ENCODE measurements around the gene IRF6. TPM values are rescaled to one million over a fixed set of nuclear protein-coding genes. Genes with fewer than 3 reads are reported as not detected.

IRF6 gene
- total RNA-seq, 2 experiments from 2014 or later, result 1.2 TPM

DNA sequence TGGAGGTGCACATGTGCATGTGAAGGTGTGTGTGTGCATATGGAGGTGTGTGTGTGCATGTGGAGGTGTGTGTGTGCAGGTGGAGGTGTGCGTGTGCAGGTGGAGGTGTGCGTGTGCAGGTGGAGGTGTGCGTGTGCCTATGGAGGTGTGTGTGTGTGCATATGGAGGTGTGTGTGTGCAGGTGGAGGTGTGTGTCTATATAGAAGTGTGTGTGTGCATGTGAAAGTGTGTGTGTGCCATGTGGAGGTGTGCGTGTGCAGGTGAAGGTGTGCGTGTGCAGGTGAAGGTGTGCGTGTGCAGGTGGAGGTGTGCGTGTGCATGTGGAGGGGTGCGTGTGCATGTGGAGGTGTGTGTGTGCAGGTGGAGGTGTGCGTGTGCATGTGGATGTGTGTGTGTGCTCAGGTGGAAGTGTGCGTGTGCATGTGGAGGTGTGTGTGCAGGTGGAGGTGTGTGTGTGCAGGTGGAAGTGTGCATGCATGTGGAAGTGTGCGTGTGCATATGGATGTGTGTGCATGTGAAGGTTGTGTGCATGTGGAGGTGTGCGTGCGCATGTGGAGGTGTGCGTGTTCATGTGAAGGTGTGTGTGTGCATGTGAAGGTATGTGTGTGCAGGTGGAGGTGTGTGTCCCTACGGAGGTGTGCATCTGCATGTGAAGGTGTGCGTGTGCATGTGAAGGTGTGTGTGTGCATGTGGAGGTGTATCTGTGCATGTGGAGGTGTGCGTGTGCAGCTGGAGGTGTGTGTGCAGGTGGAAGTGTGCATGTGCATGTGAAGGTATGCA is 35.1 kb downstream of the IRF6 start:
- peaks cover 43% of the 10 kb centered on the region for H3K4me1 Mint-ChIP-seq (ENCODE audit: low read depth)
- POLR2A ChIA-PET, result interaction anchor here (0.6 to 7.5 kb wide), 8 partner anchors 9 to 845 kb away, joined by 3 to 242 read pairs (median 4); partner anchors contain the start of genes C1orf74, CAMK1G and TRAF3IP3
- ATAC-seq, result no peak

DNA sequence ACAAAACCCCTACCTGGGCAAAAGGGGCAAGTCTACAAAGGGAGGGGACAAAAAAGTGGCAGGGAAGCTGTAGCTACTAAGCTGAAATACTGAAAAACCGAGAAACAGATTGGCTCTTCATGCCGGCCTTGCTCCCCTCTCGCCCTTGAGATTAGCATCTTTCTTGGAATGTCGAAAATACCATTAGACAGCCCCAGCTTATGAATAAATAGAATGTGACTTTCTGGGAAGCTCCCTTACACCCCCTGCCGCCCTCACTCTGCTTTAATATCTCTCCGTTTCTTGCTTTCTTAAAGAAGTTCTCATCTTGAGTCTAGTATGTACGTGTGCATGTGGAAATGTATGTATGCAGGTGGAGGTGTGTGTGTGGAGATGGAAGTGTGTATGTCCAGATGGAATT is 36.0 kb downstream of the IRF6 start:
- Mint-ChIP-seq H3K9me3 (no peaks in the 10 kb centered on the region), H3K27me3 (no peaks in the 10 kb centered on the region), H3K27ac (no peak overlapping the region), H3K36me3 (ENCODE audit: low read depth) (peaks cover 37% of the 10 kb centered on the region), H3K4me3 (no peak overlapping the region), H3K4me1 (ENCODE audit: low read depth) (peaks cover 43% of the 10 kb centered on the region)
- TF ChIP-seq, protein P1, sequence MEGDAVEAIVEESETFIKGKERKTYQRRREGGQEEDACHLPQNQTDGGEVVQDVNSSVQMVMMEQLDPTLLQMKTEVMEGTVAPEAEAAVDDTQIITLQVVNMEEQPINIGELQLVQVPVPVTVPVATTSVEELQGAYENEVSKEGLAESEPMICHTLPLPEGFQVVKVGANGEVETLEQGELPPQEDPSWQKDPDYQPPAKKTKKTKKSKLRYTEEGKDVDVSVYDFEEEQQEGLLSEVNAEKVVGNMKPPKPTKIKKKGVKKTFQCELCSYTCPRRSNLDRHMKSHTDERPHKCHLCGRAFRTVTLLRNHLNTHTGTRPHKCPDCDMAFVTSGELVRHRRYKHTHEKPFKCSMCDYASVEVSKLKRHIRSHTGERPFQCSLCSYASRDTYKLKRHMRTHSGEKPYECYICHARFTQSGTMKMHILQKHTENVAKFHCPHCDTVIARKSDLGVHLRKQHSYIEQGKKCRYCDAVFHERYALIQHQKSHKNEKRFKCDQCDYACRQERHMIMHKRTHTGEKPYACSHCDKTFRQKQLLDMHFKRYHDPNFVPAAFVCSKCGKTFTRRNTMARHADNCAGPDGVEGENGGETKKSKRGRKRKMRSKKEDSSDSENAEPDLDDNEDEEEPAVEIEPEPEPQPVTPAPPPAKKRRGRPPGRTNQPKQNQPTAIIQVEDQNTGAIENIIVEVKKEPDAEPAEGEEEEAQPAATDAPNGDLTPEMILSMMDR (IDR thresholded peaks at IDR 0.05), result no peak
- CTCF ChIA-PET, result interaction anchor here (1.0 to 5.4 kb wide), 9 partner anchors 8 to 194 kb away, joined by 3 to 105 read pairs (median 4); partner anchors contain the start of genes C1orf74, TRAF3IP3 and UTP25
- no peak for ATAC-seq
- peak; percentile 36 for DNase-seq
- POLR2A ChIA-PET, result interaction anchor here (0.6 to 7.5 kb wide), 13 partner anchors 9 to 844 kb away, joined by 3 to 242 read pairs (median 3); partner anchors contain the start of genes C1orf74, TRAF3IP3 and UTP25
- intact Hi-C loops (cut with micrococcal nuclease), result loop anchor here (5.0 kb wide), 1 partner anchor 57 kb away; the partner anchor contains the start of gene UTP25

More for the DNA sequence above, 35.1 kb downstream of the IRF6 start:
- CTCF ChIA-PET, result interaction anchor here (1.2 to 5.4 kb wide), 5 partner anchors 7 to 78 kb away, joined by 3 to 105 read pairs (median 27); partner anchors contain the start of gene TRAF3IP3
- Mint-ChIP-seq H3K27me3 (no peaks in the 10 kb centered on the region), H3K4me3 (no peak overlapping the region), H3K27ac (no peak overlapping the region), H3K9me3 (no peaks in the 10 kb centered on the region), H3K36me3 (ENCODE audit: low read depth) (peaks cover 38% of the 10 kb centered on the region)
- TF ChIP-seq, protein P1 (IDR thresholded peaks at IDR 0.05), result no peak
- intact Hi-C loops (cut with micrococcal nuclease), result no loop called here
- no peak for DNase-seq

DNA sequence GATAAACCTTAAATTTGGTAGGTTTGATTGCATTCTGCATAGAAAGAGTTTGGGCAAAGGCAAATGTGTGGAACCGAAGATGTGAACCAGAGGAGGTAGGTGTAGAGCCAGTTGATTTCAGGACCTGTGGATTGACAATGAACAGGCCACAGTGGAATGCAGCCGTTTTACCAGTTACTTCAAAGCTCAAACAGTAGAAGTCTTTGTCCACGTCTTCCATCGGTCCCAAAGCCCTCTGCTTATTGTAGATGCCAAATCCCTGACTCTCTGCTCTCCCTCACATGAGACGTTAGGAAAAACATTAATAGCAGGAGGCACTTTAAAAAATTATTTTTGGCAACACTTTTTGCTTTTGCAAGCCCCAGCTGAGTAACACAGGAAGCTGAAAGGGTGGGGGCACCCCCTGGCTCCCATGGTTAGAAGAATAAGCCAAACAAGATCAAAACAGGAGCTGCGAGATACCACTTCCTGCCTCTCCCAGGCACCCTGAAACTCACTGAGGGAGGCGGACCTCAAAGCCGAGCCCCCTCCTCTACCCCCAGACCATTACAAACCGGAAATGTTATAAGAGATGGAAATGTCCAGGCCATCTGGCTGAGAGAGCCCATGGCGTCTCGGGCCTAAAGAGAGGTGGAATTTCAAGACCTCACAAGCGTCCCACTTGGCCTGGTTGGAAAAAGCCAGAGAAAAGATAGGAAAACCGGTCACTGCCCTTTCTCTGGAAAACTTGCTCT is 36.6 kb downstream of the IRF6 start:
- no peak overlapping the region for H3K27ac Mint-ChIP-seq
- peaks cover 33% of the 10 kb centered on the region for H3K36me3 Mint-ChIP-seq (ENCODE audit: low read depth)

DNA sequence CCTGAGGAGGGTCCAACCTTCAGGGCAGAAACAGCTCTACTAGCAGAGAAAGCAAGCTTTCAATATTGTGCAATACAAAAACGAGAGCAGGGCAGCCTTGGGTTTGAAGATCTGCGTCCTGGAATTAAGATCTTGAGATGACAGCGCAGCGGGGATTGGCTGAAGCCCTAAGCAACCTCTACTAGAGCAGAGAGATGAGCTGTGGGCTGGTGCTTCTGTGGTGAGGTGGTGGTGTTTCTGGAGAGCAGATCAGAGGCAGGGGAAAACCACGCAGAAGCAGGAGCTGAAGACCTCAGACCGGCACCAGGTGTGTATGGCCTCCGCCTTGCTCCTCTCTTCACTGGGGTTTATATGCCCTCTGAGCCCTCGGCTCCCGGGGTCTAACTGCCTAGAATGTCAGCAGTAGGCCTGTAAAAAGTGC is 37.6 kb downstream of the IRF6 start:
- intact Hi-C loops (cut with micrococcal nuclease), result loop anchor here (1.0 to 5.0 kb wide), 3 partner anchors 12 to 59 kb away; partner anchors contain the start of genes C1orf74, TRAF3IP3 and UTP25
- ATAC-seq, result peak; percentile 78
- H3K4me3 Mint-ChIP-seq, result no peak overlapping the region
- CTCF ChIA-PET, result interaction anchor here (0.7 to 5.4 kb wide), 10 partner anchors 12 to 192 kb away, joined by 3 to 105 read pairs (median 5); partner anchors contain the start of genes C1orf74, TRAF3IP3 and UTP25
- peak; percentile 98 for DNase-seq
- H3K4me1 Mint-ChIP-seq (ENCODE audit: low read depth), result peaks cover 42% of the 10 kb centered on the region
- H3K36me3 Mint-ChIP-seq (ENCODE audit: low read depth), result peaks cover 35% of the 10 kb centered on the region
- no peaks in the 10 kb centered on the region for H3K27me3 Mint-ChIP-seq
- POLR2A ChIA-PET, result interaction anchor here (3.0 to 7.5 kb wide), 4 partner anchors 11 to 59 kb away, joined by 16 to 242 read pairs (median 42); partner anchors contain the start of genes C1orf74, TRAF3IP3 and UTP25
- TF ChIP-seq, protein P1 (IDR thresholded peaks at IDR 0.05), result no peak
- peaks cover 2% of the 10 kb centered on the region for H3K9me3 Mint-ChIP-seq
- H3K27ac Mint-ChIP-seq, result no peak overlapping the region

More for the DNA sequence above, 36.6 kb downstream of the IRF6 start:
- Mint-ChIP-seq H3K4me1 (ENCODE audit: low read depth) (peaks cover 39% of the 10 kb centered on the region), H3K4me3 (no peak overlapping the region), H3K9me3 (no peaks in the 10 kb centered on the region), H3K27me3 (no peaks in the 10 kb centered on the region)
- intact Hi-C loops (cut with micrococcal nuclease), result loop anchor here (5.0 kb wide), 1 partner anchor 58 kb away; the partner anchor contains the start of gene UTP25
- TF ChIP-seq, protein P1 (IDR thresholded peaks at IDR 0.05), result no peak
- POLR2A ChIA-PET, result interaction anchor here (0.6 to 7.5 kb wide), 13 partner anchors 10 to 72 kb away, joined by 3 to 242 read pairs (median 3); partner anchors contain the start of genes C1orf74, TRAF3IP3 and UTP25
- CTCF ChIA-PET, result interaction anchor here (1.0 to 5.4 kb wide), 11 partner anchors 9 to 193 kb away, joined by 3 to 105 read pairs (median 4); partner anchors contain the start of genes C1orf74, TRAF3IP3 and UTP25
- peak; percentile 67 for ATAC-seq
- DNase-seq, result peak; percentile 94

Measured in activated CD8-positive, alpha-beta T cell treated with anti-CD3 and anti-CD28 coated beads for 36 hours (primary cell).